ENCODE data around the gene KLHDC7B.

KLHDC7B gene

DNA sequence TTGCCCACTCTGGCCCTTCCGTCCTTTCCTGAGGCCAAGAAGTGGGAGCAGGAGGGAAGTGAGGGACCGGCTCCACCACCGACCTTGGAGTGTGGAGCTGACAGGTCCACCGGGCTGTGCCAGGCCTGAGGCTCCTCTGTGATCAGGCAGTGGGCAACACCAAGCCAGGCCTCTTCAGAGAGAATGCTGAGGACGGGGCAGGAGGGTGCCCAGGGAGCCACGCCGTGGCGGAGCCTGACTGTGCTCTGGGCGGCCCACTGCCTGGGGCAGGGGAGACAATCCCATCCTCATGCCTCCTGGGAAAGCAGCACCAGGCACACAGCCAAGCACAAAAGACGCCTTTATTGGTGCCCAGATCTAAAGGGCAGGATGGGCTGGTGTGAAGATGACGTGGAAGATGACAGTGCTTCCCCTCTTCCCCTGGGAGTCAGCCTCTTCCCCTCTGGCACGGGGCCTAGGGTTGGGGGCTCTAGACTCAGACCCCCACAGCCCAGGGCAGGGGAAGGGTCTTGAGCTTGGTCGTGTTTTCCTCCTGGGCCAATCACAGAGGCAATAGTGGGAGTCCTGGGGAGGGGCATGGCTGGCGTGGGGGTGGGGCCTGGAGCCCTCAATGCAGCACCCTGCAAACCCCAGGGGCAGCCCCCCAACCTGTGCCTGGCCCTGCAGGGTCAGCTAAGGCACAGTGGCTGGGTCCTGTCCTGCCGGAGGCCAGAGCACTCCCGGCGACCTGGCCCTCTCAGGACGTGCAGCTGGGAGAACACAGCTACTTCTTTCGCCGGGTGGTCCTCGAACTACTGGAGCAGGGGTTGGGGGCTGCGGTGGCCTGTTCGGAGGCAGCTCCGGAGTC is 42.8 kb upstream of the KLHDC7B start:
- peaks cover 20% of the 10 kb centered on the region for H3K36me3 ChIP-seq (ENCODE audit: control insufficient read depth, insufficient read depth, low read length)
- DNase-seq (ENCODE audit: extremely low read depth, insufficient read length), result no peak
- TF ChIP-seq, protein P1, sequence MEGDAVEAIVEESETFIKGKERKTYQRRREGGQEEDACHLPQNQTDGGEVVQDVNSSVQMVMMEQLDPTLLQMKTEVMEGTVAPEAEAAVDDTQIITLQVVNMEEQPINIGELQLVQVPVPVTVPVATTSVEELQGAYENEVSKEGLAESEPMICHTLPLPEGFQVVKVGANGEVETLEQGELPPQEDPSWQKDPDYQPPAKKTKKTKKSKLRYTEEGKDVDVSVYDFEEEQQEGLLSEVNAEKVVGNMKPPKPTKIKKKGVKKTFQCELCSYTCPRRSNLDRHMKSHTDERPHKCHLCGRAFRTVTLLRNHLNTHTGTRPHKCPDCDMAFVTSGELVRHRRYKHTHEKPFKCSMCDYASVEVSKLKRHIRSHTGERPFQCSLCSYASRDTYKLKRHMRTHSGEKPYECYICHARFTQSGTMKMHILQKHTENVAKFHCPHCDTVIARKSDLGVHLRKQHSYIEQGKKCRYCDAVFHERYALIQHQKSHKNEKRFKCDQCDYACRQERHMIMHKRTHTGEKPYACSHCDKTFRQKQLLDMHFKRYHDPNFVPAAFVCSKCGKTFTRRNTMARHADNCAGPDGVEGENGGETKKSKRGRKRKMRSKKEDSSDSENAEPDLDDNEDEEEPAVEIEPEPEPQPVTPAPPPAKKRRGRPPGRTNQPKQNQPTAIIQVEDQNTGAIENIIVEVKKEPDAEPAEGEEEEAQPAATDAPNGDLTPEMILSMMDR (IDR thresholded peaks at IDR 0.05; ENCODE audit: insufficient read depth, low read length, poor library complexity, severe bottlenecking), result no peak
- no peaks in the 10 kb centered on the region for H3K27me3 ChIP-seq (replicated peaks; ENCODE audit: control insufficient read depth, insufficient read depth, low read length)
- no peak overlapping the region for H3K4me3 ChIP-seq (replicated peaks; ENCODE audit: low read depth, low read length)

DNA sequence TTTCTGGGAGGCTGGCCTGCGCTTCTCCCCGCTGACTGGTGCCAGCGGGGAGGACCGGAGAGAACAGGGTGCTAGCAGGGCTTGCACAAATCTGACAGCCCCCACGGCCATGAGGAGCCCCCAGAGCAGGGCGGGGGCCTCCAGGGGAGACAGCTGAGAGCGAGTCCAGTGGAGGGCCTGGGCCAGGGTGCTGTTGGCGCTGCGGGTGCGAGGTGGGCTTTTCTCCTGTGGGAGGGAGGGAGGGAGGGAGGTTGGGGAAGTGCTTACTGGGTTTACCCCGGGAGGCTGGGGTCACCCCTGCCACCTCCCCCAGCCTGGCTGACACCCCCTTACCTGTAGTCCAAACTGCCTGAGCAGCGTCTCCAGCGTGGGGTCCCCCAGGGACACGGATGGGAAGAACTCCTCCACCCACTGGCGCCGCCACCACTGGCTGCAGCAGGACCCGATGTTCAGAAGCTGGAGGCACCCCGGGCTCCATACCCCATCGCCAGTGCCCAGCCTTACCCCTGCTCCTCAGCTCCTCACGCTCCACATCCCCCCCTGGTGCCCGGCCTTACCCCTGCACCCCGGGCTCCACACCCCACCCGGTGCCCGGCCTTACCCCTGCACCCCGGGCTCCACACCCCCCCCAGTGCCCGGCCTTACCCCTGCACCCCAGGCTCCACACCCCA is 42.1 kb upstream of the KLHDC7B start:
- peaks cover 20% of the 10 kb centered on the region for H3K36me3 ChIP-seq (ENCODE audit: control insufficient read depth, insufficient read depth, low read length)
- no peak overlapping the region for H3K4me3 ChIP-seq (replicated peaks; ENCODE audit: low read depth, low read length)
- TF ChIP-seq, protein P1 (IDR thresholded peaks at IDR 0.05; ENCODE audit: insufficient read depth, low read length, poor library complexity, severe bottlenecking), result peak; percentile 17
- no peak for DNase-seq (ENCODE audit: extremely low read depth, insufficient read length)
- no peaks in the 10 kb centered on the region for H3K27me3 ChIP-seq (replicated peaks; ENCODE audit: control insufficient read depth, insufficient read depth, low read length)

DNA sequence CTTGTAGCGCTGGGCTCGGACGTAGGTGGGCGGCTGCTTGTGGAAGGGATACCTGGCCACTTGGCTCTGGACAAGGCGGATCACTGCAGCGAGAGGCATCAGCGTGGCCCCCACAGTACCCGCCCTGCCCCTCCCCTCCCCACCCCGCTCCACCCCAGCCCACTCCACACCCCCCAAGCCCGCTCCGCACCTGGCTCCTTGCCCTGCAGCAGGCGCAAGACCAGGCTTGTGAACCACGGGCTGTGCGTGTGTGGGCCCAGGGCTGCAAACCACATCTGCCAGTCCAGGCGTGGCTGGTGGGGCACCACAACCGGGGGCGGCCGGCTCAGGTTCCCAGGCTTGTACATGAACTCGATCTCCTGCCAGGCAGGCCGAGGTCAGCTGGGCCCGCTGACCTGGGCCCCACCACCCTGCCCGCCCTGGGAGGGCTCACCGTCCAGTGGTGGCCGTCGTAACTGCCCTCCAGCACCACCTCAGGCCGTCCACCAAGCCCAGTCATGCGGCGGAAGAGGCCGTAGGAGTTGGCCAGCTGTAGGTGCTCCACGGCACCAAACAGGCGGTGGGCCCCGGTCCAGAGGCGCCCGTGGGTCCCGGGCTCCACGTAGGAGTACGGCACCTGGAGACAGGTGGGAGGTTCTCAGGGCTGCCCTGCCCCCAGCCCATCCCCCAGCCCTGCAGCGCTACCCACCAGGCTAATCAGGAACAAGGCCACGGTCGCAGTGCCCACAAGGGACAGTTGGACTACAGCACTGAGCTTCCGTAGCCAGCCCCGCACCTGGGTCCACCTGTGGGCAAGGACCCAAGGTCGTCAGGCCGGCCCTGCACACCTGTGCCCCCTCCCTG is 41.1 kb upstream of the KLHDC7B start:
- TF ChIP-seq, protein P1 (IDR thresholded peaks at IDR 0.05; ENCODE audit: insufficient read depth, low read length, poor library complexity, severe bottlenecking), result no peak
- Histone ChIP-seq H3K4me3 (replicated peaks; ENCODE audit: low read depth, low read length) (no peak overlapping the region), H3K36me3 (ENCODE audit: control insufficient read depth, insufficient read depth, low read length) (peaks cover 20% of the 10 kb centered on the region), H3K27me3 (replicated peaks; ENCODE audit: control insufficient read depth, insufficient read depth, low read length) (no peaks in the 10 kb centered on the region)
- no peak for DNase-seq (ENCODE audit: extremely low read depth, insufficient read length)

DNA sequence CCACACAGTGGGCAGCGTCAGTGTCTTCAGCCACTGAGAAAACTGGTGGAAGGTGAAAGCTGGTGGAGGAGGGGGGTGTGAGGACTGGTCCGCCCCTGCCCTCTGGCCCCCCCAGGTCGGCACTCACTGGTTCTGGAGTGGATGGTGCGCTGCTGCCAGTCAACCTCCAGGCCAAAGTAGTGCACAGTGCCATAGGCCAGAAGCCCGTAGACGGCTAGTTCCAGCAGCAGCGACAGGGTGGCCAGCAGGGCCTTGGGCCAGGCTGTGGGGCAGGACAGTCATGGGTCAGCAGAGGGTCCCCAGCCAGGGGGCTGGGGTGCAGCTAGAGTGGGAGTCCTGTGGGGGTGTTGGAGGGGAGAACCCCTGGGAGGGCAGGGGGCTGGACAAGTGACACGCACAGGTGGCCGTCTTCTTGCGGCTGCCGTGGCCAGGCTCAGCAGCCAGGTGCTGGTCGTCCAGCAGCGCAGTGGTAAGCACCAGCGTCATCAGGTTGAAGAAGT is 40.4 kb upstream of the KLHDC7B start:
- DNase-seq (ENCODE audit: extremely low read depth, insufficient read length), result no peak
- H3K27me3 ChIP-seq (replicated peaks; ENCODE audit: control insufficient read depth, insufficient read depth, low read length), result no peaks in the 10 kb centered on the region
- H3K36me3 ChIP-seq (ENCODE audit: control insufficient read depth, insufficient read depth, low read length), result peaks cover 20% of the 10 kb centered on the region
- no peak overlapping the region for H3K4me3 ChIP-seq (replicated peaks; ENCODE audit: low read depth, low read length)
- TF ChIP-seq, protein P1 (IDR thresholded peaks at IDR 0.05; ENCODE audit: insufficient read depth, low read length, poor library complexity, severe bottlenecking), result no peak

DNA sequence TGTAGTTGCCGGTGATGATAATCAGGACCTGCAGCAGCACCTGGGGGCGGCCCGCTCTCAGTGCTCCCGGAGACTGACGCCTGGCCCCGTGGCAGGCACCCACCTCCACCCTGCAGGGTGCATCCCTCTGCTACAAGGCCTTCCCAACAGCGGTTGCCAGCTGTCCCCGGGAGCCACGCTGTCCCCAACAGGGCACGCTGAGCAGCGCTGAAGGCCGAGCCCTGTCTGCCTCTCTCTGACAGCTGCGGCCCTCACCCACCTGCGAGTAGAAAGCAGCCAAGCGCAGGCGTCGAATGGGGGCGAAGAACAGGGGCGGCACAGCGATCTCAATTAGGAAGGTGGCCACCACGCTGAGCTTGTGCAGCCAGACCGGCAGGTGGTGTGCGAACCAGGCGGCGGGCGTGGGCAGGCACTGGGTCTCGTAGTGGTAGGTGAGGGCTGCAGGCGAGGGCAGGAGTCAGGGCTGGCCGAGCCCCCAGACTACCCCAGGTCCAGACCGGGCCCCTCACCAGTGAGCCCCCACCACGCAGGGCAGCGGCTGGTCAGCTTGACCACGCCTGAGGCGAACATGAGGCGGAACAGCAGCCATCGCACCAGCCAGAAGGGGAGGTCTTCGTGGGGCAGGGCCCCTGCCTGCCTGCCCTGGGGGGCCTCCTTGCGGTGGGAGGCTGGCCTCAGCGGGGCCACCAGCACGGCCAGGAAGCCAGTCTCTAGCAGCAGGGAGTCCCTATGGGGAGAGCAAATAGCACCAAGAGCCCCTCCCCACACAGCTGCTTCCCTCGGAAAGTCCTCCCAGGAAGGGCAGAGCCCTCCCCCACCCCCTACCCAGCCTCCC is 39.7 kb upstream of the KLHDC7B start:
- no peaks in the 10 kb centered on the region for H3K27me3 ChIP-seq (replicated peaks; ENCODE audit: control insufficient read depth, insufficient read depth, low read length)
- DNase-seq (ENCODE audit: extremely low read depth, insufficient read length), result no peak
- H3K36me3 ChIP-seq (ENCODE audit: control insufficient read depth, insufficient read depth, low read length), result peaks cover 20% of the 10 kb centered on the region
- TF ChIP-seq, protein P1 (IDR thresholded peaks at IDR 0.05; ENCODE audit: insufficient read depth, low read length, poor library complexity, severe bottlenecking), result no peak
- peak overlapping the region; percentile 96 for H3K4me3 ChIP-seq (replicated peaks; ENCODE audit: low read depth, low read length)
